ENCODE data around the gene DRAM1.
A peak's percentile ranks its signal among the peaks of the same experiment; 100 is the strongest.
"Not testable (repeated sequence)": the region's sequence is repeated elsewhere in the genome, so short reads cannot be mapped to it uniquely, and the experiment has no call there.

DRAM1 gene

GRCh38 chr12:101908395-101908794 lies 31.0 kb downstream of the DRAM1 start:
- no peak for DNase-seq

GRCh38 chr12:101909646-101910045 lies 32.3 kb downstream of the DRAM1 start:
- no peak for DNase-seq

- no peak for DNase-seq
These were observed 38.5 kb downstream of the DRAM1 start for GRCh38 chr12:101915841-101916240.

- not testable (repeated sequence) for DNase-seq
These were observed 41.4 kb downstream of the DRAM1 start for GRCh38 chr12:101918805-101919204.

GRCh38 chr12:101919447-101919846 lies 42.1 kb downstream of the DRAM1 start:
- DNase-seq = no peak

GRCh38 chr12:101920906-101921305 lies 43.5 kb downstream of the DRAM1 start:
- no peak for DNase-seq

GRCh38 chr12:101923045-101923718 lies 45.8 kb downstream of the DRAM1 start:
- DNase-seq = no peak

- no peak for DNase-seq
These were observed 47.2 kb downstream of the DRAM1 start for GRCh38 chr12:101924618-101925017.

- DNase-seq = no peak
These were observed 48.0 kb downstream of the DRAM1 start for GRCh38 chr12:101925361-101925760.

GRCh38 chr12:101925935-101926334 lies 48.6 kb downstream of the DRAM1 start:
- no peak for DNase-seq

GRCh38 chr12:101927036-101927435 lies 49.7 kb downstream of the DRAM1 start:
- no peak for DNase-seq

- no peak for DNase-seq
These were observed 50.6 kb downstream of the DRAM1 start for GRCh38 chr12:101927999-101928398.

- DNase-seq = no peak
These were observed 51.2 kb downstream of the DRAM1 start for GRCh38 chr12:101928556-101928955.

GRCh38 chr12:101929365-101930041 lies 52.1 kb downstream of the DRAM1 start:
- no peak for DNase-seq

- DNase-seq = no peak
These were observed 54.3 kb downstream of the DRAM1 start for GRCh38 chr12:101931498-101932326.

- no peak for DNase-seq
These were observed 56.6 kb downstream of the DRAM1 start for GRCh38 chr12:101933866-101934514.

GRCh38 chr12:101935890-101936746 lies 58.7 kb downstream of the DRAM1 start:
- no peak for DNase-seq

GRCh38 chr12:101939306-101939705 lies 61.9 kb downstream of the DRAM1 start:
- no peak for DNase-seq

- peak; percentile 31 for DNase-seq
These were observed 62.5 kb downstream of the DRAM1 start for GRCh38 chr12:101939856-101940265.

- DNase-seq = no peak
These were observed 63.1 kb downstream of the DRAM1 start for GRCh38 chr12:101940400-101940950.

- no peak for DNase-seq
These were observed 64.2 kb downstream of the DRAM1 start for GRCh38 chr12:101941306-101942249.
